Activated CD8-positive, alpha-beta T cell treated with anti-CD3 and anti-CD28 coated beads, Interleukin-2, amount 10 ng/mL, durations not matched to agents 7 days and 5 days (primary cell): ENCODE measurements around the gene ZNF12. TPM values are rescaled to one million over a fixed set of nuclear protein-coding genes. Genes with fewer than 3 reads are reported as not detected.
A peak's percentile ranks its signal among the peaks of the same experiment; 100 is the strongest.

Experiments used
- ATAC-seq: fragments of 150-1000 bp; cut with Tn5 transposase; one replicate; pipeline ENCODE4 v1.10.0; 2021; ENCODE audit warnings: moderate library complexity
- CTCF ChIA-PET: fragments of 350-600 bp; sonication (Branson Sonifier 250); formaldehyde crosslinking; loops from one replicate; lab custom pipeline; 2021; ENCODE audit warnings: antibody characterized with exemption; lab: Charles Lee
- POLR2A ChIA-PET: fragments of 350-600 bp; sonication (Branson Sonifier 250); formaldehyde crosslinking; loops from one replicate; lab custom pipeline; 2021; ENCODE audit warnings: antibody characterized with exemption; lab: Charles Lee
- DNase-seq: peaks from one replicate; pipeline ENCODE4 v3.0.0-alpha.2; 2020
- H3K27ac Mint-ChIP-seq: one replicate; pipeline ENCODE4 v1.8.0; 2021; ENCODE audit warnings: mild to moderate bottlenecking, mixed read lengths
- H3K27me3 Mint-ChIP-seq: one replicate; pipeline ENCODE4 v1.8.0; 2021; ENCODE audit warnings: low read depth, mixed read lengths
- H3K36me3 Mint-ChIP-seq: one replicate; pipeline ENCODE4 v1.8.0; 2021; ENCODE audit warnings: low read depth, mixed read lengths
- H3K4me1 Mint-ChIP-seq: one replicate; pipeline ENCODE4 v1.8.0; 2021; ENCODE audit warnings: low read depth, mixed read lengths
- H3K4me3 Mint-ChIP-seq: one replicate; pipeline ENCODE4 v1.8.0; 2021; ENCODE audit warnings: mild to moderate bottlenecking, mixed read lengths
- H3K9me3 Mint-ChIP-seq: one replicate; pipeline ENCODE4 v1.8.0; 2022; ENCODE audit warnings: mixed read lengths; ENCODE audit not compliant: insufficient read depth
- total RNA-seq, 2 experiments: library from RNA; stranded (reverse); gene quantifications; one replicate each; pipeline ENCODE4 v1.2.3, GENCODE V29; 2021

ZNF12 gene
- total RNA-seq, 2 experiments from 2014 or later, result 20.1 to 23.1 TPM

- DNase-seq, result no peak
- POLR2A ChIA-PET, result no interaction called here
Measured at GRCh38 chr7:6642861-6643640, 63.7 kb downstream of the ZNF12 start.

GRCh38 chr7:6642239-6642839, 64.4 kb downstream of the ZNF12 start:
- no peak for DNase-seq
- ChIA-PET POLR2A (no interaction called here), CTCF (no interaction called here)
- no peak for ATAC-seq
- no peaks in the 10 kb centered on the region for H3K9me3 Mint-ChIP-seq
- H3K27ac Mint-ChIP-seq, result no peak overlapping the region
- H3K4me1 Mint-ChIP-seq, result peaks cover 26% of the 10 kb centered on the region
- no peak overlapping the region for H3K4me3 Mint-ChIP-seq
- no peaks in the 10 kb centered on the region for H3K27me3 Mint-ChIP-seq
- H3K36me3 Mint-ChIP-seq, result peaks cover 66% of the 10 kb centered on the region

More at GRCh38 chr7:6642861-6643640, 63.7 kb downstream of the ZNF12 start:
- H3K4me1 Mint-ChIP-seq, result peaks cover 22% of the 10 kb centered on the region
- H3K4me3 Mint-ChIP-seq, result no peak overlapping the region
- peaks cover 69% of the 10 kb centered on the region for H3K36me3 Mint-ChIP-seq
- no peaks in the 10 kb centered on the region for H3K27me3 Mint-ChIP-seq
- CTCF ChIA-PET, result no interaction called here
- no peak for ATAC-seq
- H3K27ac Mint-ChIP-seq, result no peak overlapping the region
- no peaks in the 10 kb centered on the region for H3K9me3 Mint-ChIP-seq

- H3K4me1 Mint-ChIP-seq, result peaks cover 27% of the 10 kb centered on the region
- peaks cover 57% of the 10 kb centered on the region for H3K36me3 Mint-ChIP-seq
- no peaks in the 10 kb centered on the region for H3K9me3 Mint-ChIP-seq
- no peak for ATAC-seq
- H3K27me3 Mint-ChIP-seq, result no peaks in the 10 kb centered on the region
- ChIA-PET CTCF (no interaction called here), POLR2A (no interaction called here)
- no peak for DNase-seq
- no peak overlapping the region for H3K27ac Mint-ChIP-seq
- H3K4me3 Mint-ChIP-seq, result no peak overlapping the region
Measured at GRCh38 chr7:6641305-6642035, 65.3 kb downstream of the ZNF12 start.

GRCh38 chr7:6640246-6640721, 66.5 kb downstream of the ZNF12 start:
- ATAC-seq (no peak), DNase-seq (no peak)
- H3K27me3 Mint-ChIP-seq, result no peaks in the 10 kb centered on the region
- H3K27ac Mint-ChIP-seq, result no peak overlapping the region
- ChIA-PET CTCF (no interaction called here), POLR2A (no interaction called here)
- H3K4me3 Mint-ChIP-seq, result no peak overlapping the region
- peaks cover 32% of the 10 kb centered on the region for H3K4me1 Mint-ChIP-seq
- no peaks in the 10 kb centered on the region for H3K9me3 Mint-ChIP-seq
- peaks cover 51% of the 10 kb centered on the region for H3K36me3 Mint-ChIP-seq

- no peaks in the 10 kb centered on the region for H3K9me3 Mint-ChIP-seq
- no peak for DNase-seq
- ChIA-PET CTCF (no interaction called here), POLR2A (no interaction called here)
- H3K27ac Mint-ChIP-seq, result no peak overlapping the region
- ATAC-seq, result no peak
- peaks cover 44% of the 10 kb centered on the region for H3K36me3 Mint-ChIP-seq
- no peaks in the 10 kb centered on the region for H3K27me3 Mint-ChIP-seq
- H3K4me1 Mint-ChIP-seq, result peaks cover 37% of the 10 kb centered on the region
- peak overlapping the region; percentile 93 for H3K4me3 Mint-ChIP-seq
Measured at GRCh38 chr7:6639627-6640026, 67.1 kb downstream of the ZNF12 start.

- Mint-ChIP-seq H3K4me1 (peaks cover 38% of the 10 kb centered on the region), H3K4me3 (peak overlapping the region; percentile 93), H3K27me3 (no peaks in the 10 kb centered on the region), H3K9me3 (no peaks in the 10 kb centered on the region), H3K36me3 (peaks cover 40% of the 10 kb centered on the region), H3K27ac (peak overlapping the region; percentile 87)
- no peak for DNase-seq
- CTCF ChIA-PET, result no interaction called here
- no peak for ATAC-seq
- POLR2A ChIA-PET, result no interaction called here
Measured at GRCh38 chr7:6639032-6639431, 67.7 kb downstream of the ZNF12 start.

Other genes with a start within 250 kb of the ZNF12 start
- gene KDELR2, start 222.8 kb downstream of the ZNF12 start, total RNA-seq, result 10 to 100 TPM; 60.3 to 61.9 TPM
- gene GRID2IP, start 155.5 kb downstream of the ZNF12 start, total RNA-seq, result under 1 TPM in 1 of 2 experiments, not detected in 1; 0.21 TPM
- 10 to 100 TPM; 29.3 to 35.7 TPM for gene ZDHHC4, start 129.5 kb downstream of the ZNF12 start, total RNA-seq
- gene INTS15, start 116.9 kb downstream of the ZNF12 start, total RNA-seq, result 10 to 100 TPM; 40.9 to 42.7 TPM
- gene ZNF853, start 91.3 kb downstream of the ZNF12 start, total RNA-seq, result 1 to 10 TPM in 1 of 2 experiments, under 1 TPM in 1; 0.78 to 1.0 TPM
- gene ZNF316, start 69.6 kb downstream of the ZNF12 start, total RNA-seq, result 10 to 100 TPM; 24.2 to 26.8 TPM
- gene RSPH10B2, start 47.2 kb upstream of the ZNF12 start, total RNA-seq, result 1 to 10 TPM in 1 of 2 experiments, under 1 TPM in 1; 0.63 to 1.1 TPM
- gene CCZ1B, start 119.3 kb upstream of the ZNF12 start, total RNA-seq, result 10 to 100 TPM; 69.8 to 70.0 TPM